Keratinocyte (primary cell): ENCODE data around the gene CCDC127.

ENCODE experiments used
- EZH2 ChIP-seq: IDR thresholded peaks from one replicate; pipeline ENCODE4 v1.6.1; 2012; ENCODE audit warnings: inconsistent platforms, mild to moderate bottlenecking, low read length, moderate library complexity
- TF ChIP-seq, protein P1 (sequence below), 3 experiments: IDR thresholded peaks in 1 of 3; conservative IDR thresholded peaks in 1 of 3; optimal IDR thresholded peaks in 1 of 3; 2 replicates in 2 of 3; 3 replicates in 1 of 3; pipeline versions ENCODE3 to v1.5.1; 2011; ENCODE audit warnings: low read length in 3 of 3, mild to moderate bottlenecking in 3 of 3, moderate library complexity in 2 of 3, control low read depth in 1 of 3, inconsistent platforms in 1 of 3; ENCODE audit not compliant: insufficient read depth in 2 of 3; ENCODE audit errors: extremely low read depth in 1 of 3

- no peak for TF ChIP-seq EZH2
- TF ChIP-seq, protein P1, sequence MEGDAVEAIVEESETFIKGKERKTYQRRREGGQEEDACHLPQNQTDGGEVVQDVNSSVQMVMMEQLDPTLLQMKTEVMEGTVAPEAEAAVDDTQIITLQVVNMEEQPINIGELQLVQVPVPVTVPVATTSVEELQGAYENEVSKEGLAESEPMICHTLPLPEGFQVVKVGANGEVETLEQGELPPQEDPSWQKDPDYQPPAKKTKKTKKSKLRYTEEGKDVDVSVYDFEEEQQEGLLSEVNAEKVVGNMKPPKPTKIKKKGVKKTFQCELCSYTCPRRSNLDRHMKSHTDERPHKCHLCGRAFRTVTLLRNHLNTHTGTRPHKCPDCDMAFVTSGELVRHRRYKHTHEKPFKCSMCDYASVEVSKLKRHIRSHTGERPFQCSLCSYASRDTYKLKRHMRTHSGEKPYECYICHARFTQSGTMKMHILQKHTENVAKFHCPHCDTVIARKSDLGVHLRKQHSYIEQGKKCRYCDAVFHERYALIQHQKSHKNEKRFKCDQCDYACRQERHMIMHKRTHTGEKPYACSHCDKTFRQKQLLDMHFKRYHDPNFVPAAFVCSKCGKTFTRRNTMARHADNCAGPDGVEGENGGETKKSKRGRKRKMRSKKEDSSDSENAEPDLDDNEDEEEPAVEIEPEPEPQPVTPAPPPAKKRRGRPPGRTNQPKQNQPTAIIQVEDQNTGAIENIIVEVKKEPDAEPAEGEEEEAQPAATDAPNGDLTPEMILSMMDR (optimal IDR thresholded peaks at IDR 0.05 in 1 of 3, IDR thresholded peaks at IDR 0.05 in 1 of 3, conservative IDR thresholded peaks at IDR 0.05 in 1 of 3; ENCODE audit: extremely low read depth in 1 of 3, insufficient read depth in 2 of 3, low read length in 3 of 3) = no peak
Observed at GRCh38 chr5:162565-163337, 55.2 kb downstream of the CCDC127 start.
